HG03108 (cell line): ENCODE results near the gene FER1L5.
"Not testable (repeated sequence)": the region's sequence is repeated elsewhere in the genome, so short reads cannot be mapped to it uniquely, and the experiment has no call there.

ENCODE experiments used
- ATAC-seq: cut with Tn5 transposase; IDR thresholded peaks from one replicate; pipeline ENCODE4 v1.9.1; 2021; ENCODE audit warnings: moderate library complexity; ENCODE audit not compliant: unreplicated experiment

FER1L5 gene

GRCh38 chr2:96633641-96634040, 8.9 kb upstream of the FER1L5 start:
- no peak for ATAC-seq

GRCh38 chr2:96636551-96637171, 5.9 kb upstream of the FER1L5 start:
- no peak for ATAC-seq

DNA sequence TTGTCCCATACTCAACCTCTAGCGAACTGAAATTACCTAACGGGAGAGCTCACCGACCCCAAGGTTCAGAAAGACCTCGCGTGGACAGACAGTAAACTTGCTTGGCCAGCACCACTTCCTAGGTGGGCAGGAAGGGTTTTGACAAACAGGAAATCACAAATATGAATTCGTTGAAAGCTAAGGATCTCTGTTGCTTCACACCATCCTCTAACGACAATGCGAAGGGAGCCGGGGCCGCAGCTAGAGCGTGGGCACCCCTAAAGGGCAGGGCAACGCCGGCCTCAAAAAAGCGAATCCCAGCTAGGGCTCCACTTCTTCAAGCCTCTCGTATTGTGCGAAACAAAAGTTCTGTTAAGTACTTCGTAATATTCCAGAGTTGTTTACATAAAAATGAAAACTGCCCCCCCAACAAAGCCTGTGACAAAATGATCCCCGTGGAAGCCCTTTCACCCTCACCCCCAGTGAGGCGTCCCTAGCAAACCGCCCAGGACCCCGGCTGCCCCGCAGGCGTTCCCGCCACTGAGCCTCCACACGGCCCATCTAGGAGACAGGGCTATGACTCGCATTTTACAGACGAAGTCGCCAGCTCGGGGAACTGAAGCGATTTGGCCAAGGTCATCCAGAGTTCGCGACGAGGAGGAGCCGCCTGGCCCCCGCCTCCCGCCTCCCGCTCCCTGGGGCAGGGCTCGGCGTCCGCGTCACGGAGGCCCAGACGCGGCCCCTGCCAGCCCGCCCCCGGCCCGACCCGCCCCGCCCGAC, 5.0 kb upstream of the FER1L5 start:
- peak; percentile 74 for ATAC-seq

DNA sequence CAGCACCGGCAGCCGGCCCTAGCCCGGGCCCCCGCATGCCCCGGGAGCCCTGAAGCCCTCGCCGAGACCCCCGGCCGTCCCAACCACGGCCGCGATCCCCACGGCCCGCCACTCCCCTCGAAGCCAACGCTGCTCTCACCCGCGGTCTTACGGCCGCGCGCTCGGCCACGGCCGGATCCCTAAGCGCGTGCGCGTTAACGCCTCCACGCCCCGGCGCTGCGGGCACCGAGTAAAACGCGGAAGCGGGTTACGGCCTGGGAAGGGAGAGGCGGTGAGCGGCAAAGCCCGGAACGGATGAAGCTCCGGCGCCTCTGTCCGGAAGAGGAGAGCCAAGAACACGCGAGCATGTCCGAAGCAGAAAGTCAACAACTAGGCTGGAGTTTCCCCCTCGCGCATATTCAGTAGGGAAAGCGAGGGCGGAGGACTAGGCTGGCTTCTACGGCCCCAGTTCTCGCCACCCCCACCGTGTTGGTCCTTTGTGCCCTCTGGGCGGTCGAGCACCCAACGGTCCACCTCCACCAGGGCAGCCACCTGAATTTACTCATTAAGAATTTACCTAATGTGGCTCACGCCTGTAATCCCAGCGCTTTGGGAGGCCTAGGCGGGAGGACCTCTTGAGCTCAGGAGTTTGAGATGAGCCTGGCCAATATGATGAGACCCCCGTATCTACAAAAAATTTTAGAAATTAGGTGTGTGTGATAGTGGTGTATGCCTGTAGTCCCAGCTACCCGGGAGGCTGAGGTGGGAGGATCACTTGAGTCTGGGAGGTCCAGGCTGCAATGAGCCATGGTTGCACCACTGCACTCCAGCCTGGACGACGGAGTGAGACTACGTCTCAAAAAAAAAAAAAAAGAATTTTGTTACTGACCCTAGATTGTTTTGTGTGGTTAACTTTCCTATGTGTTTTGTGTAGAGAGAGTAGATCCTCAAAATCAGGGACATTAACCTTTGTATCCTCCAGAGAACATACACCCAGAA, 4.1 kb upstream of the FER1L5 start, which contains the start of gene KANSL3:
Gene KANSL3 (minus strand): TSS at position 169 of the 978 bp plus-strand sequence. CDS start 1,177 bp downstream, outside the sequence.
- peak; percentile 79 for ATAC-seq

GRCh38 chr2:96647681-96648080, 5.1 kb downstream of the FER1L5 start:
- no peak for ATAC-seq

DNA sequence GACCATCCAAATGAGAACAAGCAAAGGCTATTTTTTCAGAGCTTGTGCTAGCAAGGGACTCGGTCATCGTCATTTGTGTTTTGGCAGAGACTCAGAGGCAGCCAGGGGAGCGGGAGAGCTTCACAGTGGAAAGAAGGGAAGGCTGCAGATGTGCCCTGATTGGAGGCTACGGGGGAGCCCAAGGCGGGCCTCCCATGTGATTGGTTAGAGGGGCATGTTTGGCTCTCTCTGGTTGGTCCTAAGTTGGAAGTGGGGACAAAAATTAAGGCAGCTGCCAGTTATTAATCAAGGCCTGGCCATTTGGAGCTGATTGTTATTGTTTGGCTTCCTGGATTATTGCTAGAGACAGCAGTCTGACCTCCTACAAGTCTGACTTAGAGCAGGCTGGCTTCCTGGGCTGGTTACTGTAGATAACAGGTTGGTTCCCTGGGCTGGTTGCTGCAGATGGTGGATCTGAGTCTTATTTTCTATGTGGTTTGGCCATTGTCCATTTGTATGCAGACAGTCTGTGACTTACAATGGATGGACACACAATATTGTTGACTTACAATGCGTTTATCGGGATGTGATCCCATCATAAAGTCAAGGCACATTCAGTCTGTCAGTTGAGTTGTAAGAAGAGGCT, 5.9 kb downstream of the FER1L5 start:
- no peak for ATAC-seq

- no peak for ATAC-seq
Measured at GRCh38 chr2:96649342-96649741, 6.8 kb downstream of the FER1L5 start.

- no peak for ATAC-seq
Measured at GRCh38 chr2:96651793-96652192, 9.2 kb downstream of the FER1L5 start.

GRCh38 chr2:96654791-96655190, 12.2 kb downstream of the FER1L5 start:
- ATAC-seq: not testable (repeated sequence)

DNA sequence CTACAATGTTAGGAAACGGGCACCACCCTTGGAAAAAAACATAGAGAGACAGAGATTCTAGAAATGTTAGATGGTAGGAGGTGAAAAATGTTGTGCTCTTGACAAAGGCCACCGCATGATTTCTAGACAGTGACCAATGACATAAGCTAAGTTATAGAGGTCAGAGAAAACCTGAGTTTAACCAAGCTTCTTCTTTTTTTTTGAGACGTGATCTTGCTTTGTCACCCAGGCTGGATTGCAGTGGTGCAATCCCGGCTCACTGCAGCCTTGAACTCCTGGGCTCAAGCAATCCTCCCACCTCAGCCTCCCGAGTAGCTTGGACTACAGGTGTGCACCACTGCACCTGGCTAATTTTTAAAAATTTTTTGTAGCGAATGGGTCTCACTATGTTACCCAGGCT, 13.0 kb downstream of the FER1L5 start:
- no peak for ATAC-seq

GRCh38 chr2:96656540-96656939, 14.0 kb downstream of the FER1L5 start:
- ATAC-seq: no peak

DNA sequence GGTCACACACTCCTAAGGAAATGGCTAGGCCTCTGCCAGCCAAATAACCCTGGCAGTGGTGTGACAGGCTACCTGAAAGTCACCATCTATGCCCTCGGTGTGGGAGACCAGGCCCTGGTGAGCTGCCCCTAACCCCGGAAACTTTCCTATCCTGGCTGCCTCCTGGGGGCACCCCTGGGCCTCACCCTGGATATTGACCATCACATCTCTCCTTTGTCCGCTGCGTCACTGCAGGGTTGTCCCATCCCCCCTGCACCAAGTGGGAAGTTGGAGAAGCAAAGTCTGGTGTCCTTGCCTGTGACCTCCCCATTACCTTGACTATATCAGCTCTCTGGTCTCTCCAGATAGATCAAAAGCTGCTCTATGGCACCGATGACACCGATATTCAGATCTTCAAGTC, 18.8 kb downstream of the FER1L5 start:
- no peak for ATAC-seq

DNA sequence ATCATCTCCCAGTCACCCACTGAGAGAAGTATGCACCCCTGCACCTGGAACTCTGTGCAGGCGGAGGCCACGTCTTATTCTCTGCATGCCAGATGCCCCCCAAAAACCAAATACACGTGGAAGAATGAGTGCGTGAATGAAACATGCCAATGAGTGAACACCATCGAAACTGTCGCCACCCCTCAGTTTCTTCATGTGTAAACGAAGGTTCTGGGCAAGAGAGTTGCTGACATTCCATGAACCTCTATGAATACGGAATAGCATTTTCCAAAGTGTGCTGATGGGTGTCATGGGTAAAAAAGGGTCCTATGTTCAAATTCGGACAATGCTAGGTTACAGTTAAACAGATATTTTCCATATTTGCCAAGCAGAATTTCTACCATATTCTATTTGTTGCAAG, 19.8 kb downstream of the FER1L5 start:
- ATAC-seq: no peak

- ATAC-seq: no peak
Measured at GRCh38 chr2:96663177-96663576, 20.6 kb downstream of the FER1L5 start.

- no peak for ATAC-seq
Measured at GRCh38 chr2:96663829-96664228, 21.3 kb downstream of the FER1L5 start.

GRCh38 chr2:96664366-96664925, 21.9 kb downstream of the FER1L5 start:
- no peak for ATAC-seq

DNA sequence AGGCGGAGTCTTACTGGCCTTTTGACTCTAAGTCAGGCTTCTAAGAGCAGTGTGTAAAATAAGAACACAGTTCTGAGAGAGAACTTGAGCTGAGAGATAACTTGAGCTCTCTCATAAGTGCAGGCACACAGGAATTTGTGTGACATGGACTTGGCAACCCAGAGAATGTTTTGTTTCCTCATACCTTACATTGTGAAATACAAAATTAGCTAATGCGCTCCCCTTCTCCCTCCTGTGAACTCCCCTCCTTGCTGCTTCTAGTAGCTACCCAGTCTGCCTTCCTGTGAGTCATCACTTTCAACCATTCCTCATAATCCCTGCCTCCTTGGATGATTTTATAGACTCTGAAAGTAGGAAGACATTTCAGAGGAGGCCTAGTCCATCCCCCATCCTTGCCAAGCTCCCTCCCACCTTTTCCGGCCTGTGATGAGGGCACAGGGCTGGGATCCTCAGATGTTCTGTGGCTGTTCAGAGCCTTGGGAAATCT, 22.6 kb downstream of the FER1L5 start:
- no peak for ATAC-seq

DNA sequence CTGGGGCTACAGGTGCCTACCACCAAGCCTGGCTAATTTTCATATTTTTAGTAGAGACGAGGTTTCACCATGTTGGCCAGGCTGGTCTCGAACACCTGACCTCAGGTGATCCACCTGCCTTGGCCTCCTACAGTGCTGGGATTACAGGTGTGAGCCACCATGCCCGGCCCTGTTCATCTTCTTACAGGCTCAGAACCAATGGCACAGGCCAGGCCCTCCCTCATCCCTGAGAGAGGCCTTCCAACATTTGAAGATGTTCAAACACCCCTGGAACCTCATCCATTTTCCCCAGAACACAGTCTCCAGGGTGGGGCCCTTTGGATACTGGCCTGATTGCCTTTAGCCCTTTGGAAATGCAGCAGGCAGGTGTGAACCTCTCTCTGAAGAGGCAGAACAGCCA, 23.2 kb downstream of the FER1L5 start:
- not testable (repeated sequence) for ATAC-seq

- ATAC-seq: no peak
Measured at GRCh38 chr2:96668771-96669170, 26.2 kb downstream of the FER1L5 start.

DNA sequence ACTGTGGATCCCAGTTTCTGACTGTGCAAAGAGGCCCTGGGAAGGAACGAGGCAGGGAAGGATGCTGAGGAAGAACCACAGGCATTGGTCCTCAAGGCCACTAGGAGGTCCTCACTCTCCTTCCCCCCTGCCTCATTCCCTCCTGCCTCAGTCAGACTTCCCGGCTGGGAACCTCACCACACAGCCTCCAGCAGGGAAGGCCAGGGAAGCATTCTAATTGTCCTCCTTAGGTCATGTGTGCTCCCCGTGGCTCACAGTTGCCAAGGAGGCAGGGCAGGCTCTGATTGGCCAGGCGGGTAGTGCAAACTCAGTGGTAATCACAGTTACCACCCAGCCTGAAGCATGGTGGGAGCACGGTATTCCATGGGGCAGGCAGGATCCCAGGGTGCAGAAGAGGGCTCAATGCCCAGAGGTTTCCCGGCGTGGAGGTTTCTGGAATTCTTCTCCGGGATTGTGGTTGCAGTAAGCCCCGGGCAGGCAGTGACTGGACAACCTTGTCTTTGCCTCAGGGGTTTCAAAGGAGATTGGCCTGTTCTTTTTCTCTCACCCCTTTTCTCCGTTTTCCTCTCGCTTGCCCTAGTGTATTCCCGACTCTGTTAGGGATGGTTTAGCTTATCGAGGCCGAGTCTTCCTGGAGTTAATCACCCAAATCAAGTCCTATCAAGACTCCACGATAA, 27.1 kb downstream of the FER1L5 start:
- ATAC-seq: no peak
